Eye (tissue), 1 donor: ENCODE data around the gene SIT1.
"Not testable (repeated sequence)": the region's sequence is repeated elsewhere in the genome, so short reads cannot be mapped to it uniquely, and the experiment has no call there.

Experiments
- DNase-seq: peaks from one replicate; pipeline ENCODE4 v3.0.0-alpha.2; 2015

The SIT1 gene

DNA sequence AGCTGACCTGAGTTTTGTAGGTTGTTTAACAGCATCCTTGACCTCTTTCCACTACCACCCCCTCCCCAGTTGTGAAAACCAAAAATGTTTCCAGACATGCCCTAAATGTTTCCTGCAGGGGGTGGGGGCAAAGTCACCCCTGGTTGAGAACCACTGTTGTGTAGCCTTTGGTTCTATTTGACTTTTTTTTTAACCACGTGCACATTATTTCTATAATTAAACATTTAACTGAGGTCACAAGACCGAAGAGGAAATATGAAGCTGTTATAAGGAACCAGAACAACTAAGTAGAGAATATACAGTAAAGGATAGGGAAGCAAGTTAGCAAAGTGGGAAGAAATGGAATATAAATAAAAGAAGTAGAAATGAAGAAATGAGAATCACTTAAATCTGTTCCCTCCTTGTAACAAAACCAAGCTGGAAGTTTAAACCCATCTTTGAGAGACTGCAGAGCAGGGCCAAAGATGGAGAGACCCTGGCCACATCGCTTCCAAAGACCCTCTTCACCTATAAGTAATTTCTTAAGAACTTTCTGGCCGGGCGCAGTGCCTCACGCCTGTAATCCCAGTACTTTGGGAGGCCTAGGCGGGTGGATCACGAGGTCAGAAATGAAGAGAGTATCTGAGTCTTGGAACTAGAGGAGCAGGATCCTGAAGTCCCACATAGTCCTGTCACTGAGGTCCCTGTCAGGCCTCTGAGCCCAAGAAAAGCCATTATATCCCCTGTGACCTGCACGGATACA is 14.4 kb downstream of the SIT1 start:
- no peak for DNase-seq

DNA sequence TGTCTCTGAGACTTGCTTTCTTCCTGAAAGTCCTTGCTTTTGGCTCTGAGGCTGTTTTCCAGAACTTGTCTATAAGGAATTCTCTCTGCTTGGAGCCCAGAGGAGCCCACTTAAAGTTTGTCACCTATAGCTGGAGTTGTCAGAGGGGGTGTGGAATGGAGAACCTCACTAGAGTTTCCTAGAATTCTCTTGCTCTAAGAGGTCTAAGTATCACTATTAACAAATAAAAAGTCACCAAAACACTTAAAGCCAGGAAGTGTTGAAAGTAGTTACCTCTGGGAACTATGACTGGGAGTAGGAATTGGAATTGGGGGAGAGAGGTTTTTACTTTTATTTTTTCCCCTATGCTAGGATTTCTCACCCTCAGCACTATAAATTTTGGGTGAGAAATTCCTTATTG is 15.0 kb downstream of the SIT1 start:
- DNase-seq, result no peak

GRCh38 chr9:35629597-35629996 is 21.1 kb downstream of the SIT1 start:
- no peak for DNase-seq

DNA sequence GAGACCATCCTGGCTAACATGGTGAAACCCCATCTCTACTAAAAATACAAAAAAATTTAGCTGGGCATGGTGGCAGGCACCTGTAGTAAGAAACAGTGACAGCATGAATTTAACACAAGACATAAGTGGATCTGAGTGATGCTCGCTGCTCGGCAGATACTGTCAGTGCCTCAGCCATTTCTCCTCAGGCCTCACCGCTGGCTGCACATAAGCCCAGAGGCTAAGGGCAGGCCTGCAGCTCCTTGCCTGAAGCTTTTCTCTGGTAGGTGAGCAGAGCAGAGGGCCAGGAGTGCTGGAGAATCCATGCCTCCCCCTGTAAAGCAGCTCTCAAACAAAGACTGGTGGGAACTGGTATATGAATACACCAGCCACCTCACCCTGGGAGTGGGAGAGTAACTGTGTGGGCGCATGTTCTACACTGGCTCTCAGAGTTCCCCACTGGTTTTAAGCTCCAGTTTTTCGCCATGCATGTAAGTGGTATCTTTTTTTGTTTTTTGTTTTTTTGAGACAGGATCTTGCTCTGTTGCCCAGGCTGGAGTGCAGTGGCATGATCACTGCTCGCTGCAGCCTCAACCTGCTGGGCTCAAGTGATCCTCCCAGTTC is 22.2 kb downstream of the SIT1 start:
- DNase-seq, result no peak

DNA sequence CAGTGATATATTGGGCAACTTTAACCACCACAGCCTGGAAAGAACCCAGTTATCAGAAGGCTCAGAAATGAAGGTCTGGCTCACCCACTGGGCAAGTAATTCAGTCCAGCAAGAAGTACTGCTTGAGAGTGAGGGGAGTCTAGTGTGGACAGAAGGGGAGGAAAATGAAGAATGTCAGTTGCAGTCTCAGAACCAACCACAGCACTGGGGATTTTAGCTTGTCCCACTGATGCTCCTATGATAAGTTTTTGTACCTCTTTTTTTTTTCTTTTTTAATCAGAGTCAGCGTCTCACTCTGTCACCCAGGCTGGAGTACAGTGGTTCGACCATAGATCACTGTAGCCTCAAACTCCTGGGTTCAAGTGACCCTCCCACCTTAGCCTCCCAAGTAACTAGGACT is 23.2 kb downstream of the SIT1 start:
- DNase-seq, result no peak

- no peak for DNase-seq
Observed at GRCh38 chr9:35619800-35620158, 31.0 kb downstream of the SIT1 start.

- no peak for DNase-seq
Observed at GRCh38 chr9:35618854-35619799, 31.6 kb downstream of the SIT1 start.

GRCh38 chr9:35618325-35618727 is 32.4 kb downstream of the SIT1 start, which contains the start of gene CD72:
CD72 (minus strand) TSS chr9:35618413; CDS start chr9:35618303, 110 bp downstream.
- DNase-seq, result peak; percentile 67

DNA sequence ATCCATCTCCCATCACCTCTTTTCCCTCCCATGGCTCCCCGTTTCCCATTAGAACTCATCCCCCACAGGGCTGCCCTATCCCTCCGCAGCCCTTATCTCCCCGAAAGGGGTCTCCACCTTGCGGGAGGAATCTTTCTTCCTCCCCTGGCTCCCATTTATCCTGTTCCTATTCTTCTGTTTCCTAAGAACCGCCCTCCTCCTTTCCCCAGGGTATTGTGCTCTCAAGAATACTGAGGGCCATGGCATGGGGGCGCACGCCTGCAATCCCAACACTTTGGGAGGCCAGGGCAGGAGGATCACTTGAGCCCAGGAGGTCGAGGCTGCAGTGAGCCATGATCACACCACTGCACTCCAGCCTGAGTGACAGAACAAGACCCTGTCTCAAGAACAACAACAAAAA is 33.2 kb downstream of the SIT1 start:
- DNase-seq, result no peak

GRCh38 chr9:35616681-35617459 is 33.9 kb downstream of the SIT1 start:
- peak; percentile 74 for DNase-seq

DNA sequence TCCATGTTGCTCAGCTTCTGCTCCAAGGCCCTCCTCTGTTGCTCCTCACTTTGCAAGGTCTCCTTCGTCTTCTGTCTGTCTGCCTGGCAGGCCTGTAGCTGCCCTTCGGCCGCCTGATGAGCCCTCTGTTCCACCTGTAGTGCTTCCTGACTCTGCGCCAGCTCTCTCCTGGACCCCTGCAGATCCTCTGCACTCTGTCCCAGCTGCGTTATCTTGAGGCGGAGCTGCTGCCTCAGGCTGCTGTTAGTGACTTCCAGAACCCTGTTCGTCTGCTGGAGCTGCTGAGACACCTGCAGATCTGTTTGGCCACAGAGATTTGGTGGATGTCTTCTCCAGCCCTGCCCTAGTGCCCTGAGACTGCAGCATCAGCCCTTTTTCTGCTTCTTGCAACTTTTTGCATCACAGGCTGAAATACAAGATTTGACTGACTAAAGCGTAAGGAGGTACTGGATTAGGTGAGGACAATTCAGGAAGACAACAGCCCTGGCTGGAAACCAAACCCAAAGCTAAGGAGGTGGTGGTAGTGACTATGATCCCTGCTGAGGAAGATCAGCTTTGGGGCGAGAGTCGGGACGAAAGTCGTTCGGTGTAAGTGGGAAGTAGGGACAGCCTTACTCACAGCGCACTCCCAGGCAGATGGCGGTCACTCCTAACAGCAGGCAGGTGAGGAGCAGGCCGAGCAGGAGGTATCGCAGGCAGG is 34.6 kb downstream of the SIT1 start:
- peak; percentile 6 for DNase-seq

- no peak for DNase-seq
Observed at GRCh38 chr9:35612843-35613242, 37.9 kb downstream of the SIT1 start.

GRCh38 chr9:35612066-35612465 is 38.7 kb downstream of the SIT1 start:
- not testable (repeated sequence) for DNase-seq

GRCh38 chr9:35611230-35611797 is 39.4 kb downstream of the SIT1 start:
- peak; percentile 66 for DNase-seq

GRCh38 chr9:35609820-35610163 is 40.9 kb downstream of the SIT1 start:
- DNase-seq, result no peak

DNA sequence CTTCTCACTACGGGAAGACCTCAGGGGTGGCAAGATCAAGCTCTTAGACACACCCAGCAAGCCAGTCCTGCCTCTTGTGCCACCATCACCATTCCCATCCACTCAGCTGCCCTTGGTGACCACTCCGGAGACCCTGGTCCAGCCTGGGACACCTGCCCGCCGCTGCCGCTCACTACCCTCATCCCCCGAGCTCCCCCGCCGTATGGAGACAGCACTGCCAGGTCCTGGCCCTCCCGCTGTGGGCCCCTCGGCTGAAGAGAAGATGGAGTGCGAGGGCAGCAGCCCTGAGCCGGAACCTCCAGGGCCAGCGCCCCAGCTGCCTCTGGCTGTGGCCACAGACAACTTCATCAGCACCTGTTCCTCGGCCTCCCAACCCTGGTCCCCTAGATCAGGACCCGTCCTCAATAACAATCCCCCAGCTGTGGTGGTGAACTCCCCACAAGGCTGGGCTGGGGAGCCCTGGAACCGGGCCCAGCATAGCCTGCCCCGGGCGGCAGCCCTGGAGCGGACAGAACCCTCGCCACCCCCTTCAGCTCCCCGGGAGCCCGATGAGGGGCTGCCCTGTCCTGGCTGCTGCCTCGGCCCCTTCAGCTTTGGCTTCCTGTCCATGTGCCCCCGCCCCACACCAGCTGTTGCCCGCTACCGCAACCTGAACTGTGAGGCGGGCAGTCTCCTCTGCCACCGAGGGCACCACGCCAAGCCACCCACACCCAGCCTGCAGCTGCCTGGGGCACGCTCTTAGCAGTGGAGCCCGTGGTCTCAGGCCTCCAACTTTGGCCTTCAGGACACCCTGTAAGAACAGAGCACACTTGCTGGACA is 41.5 kb downstream of the SIT1 start:
- no peak for DNase-seq

GRCh38 chr9:35608221-35608620 is 42.5 kb downstream of the SIT1 start:
- no peak for DNase-seq

DNA sequence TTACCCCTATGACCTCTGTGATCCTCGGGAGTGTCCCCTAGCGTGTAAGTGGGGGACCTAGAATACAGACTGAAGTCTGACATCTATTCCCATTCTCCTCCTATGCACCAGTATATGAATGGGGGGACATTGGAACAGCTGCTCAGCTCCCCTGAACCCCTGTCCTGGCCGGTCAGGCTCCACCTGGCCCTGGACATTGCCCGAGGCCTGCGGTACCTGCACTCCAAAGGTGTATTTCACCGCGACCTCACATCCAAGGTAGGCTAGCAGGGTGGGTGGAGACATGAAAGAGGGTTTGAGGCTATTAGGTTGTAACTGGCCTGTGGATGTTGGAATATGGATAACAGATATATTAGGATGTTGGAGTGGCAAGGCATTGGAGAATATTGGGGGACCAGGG is 44.0 kb downstream of the SIT1 start:
- no peak for DNase-seq

DNA sequence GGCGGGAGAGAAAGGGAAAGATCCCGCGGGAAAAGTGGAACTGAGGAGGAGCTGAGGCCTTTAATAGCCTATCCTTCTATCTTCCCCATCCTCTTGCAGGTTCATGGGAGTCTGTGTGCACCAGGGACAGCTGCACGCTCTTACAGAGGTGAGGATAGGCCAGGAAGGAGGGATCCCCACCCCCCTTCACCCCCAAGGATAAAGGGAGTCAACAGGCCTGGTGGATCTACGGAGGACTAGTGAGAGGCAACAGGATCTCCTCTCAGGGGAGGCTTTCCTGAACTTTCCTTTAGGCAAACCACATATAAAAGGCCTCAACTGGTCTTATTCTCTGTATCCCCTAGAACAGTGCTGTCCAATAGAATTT is 44.6 kb downstream of the SIT1 start:
- peak; percentile 39 for DNase-seq

GRCh38 chr9:35605351-35606137 is 45.2 kb downstream of the SIT1 start:
- peak; percentile 37 for DNase-seq
